HG03442 (cell line): Measurements from ENCODE around the gene GLIPR2.
"Not testable (repeated sequence)": the region's sequence is repeated elsewhere in the genome, so short reads cannot be mapped to it uniquely, and the experiment has no call there.

ENCODE experiments used
- ATAC-seq: cut with Tn5 transposase; IDR thresholded peaks from one replicate; pipeline ENCODE4 v1.9.1; 2021; ENCODE audit warnings: mild to moderate bottlenecking, moderate library complexity; ENCODE audit not compliant: unreplicated experiment

Gene GLIPR2

GRCh38 chr9:36143245-36143641 is 6.7 kb downstream of the GLIPR2 start:
- no peak for ATAC-seq

GRCh38 chr9:36144309-36145232 is 8.0 kb downstream of the GLIPR2 start:
- ATAC-seq, result no peak

GRCh38 chr9:36145970-36146369 is 9.4 kb downstream of the GLIPR2 start:
- no peak for ATAC-seq

- no peak for ATAC-seq
Measured at GRCh38 chr9:36146651-36147050, 10.1 kb downstream of the GLIPR2 start.

- ATAC-seq, result no peak
Measured at GRCh38 chr9:36147441-36148175, 11.1 kb downstream of the GLIPR2 start.

- peak; percentile 47 for ATAC-seq
Measured at GRCh38 chr9:36148311-36149051, 11.9 kb downstream of the GLIPR2 start.

GRCh38 chr9:36149197-36149596 is 12.7 kb downstream of the GLIPR2 start:
- ATAC-seq, result no peak

GRCh38 chr9:36150574-36151315 is 14.2 kb downstream of the GLIPR2 start:
- no peak for ATAC-seq

GRCh38 chr9:36151316-36152210 is 15.0 kb downstream of the GLIPR2 start:
- peak; percentile 66 for ATAC-seq

- ATAC-seq, result no peak
Measured at GRCh38 chr9:36152741-36153438, 16.4 kb downstream of the GLIPR2 start.

GRCh38 chr9:36153746-36154145 is 17.2 kb downstream of the GLIPR2 start:
- no peak for ATAC-seq

- no peak for ATAC-seq
Measured at GRCh38 chr9:36154331-36154952, 17.9 kb downstream of the GLIPR2 start.

GRCh38 chr9:36156116-36156515 is 19.6 kb downstream of the GLIPR2 start:
- ATAC-seq, result no peak

- ATAC-seq, result no peak
Measured at GRCh38 chr9:36158122-36158521, 21.6 kb downstream of the GLIPR2 start.

- no peak for ATAC-seq
Measured at GRCh38 chr9:36158917-36159316, 22.4 kb downstream of the GLIPR2 start.

GRCh38 chr9:36159509-36159908 is 23.0 kb downstream of the GLIPR2 start:
- not testable (repeated sequence) for ATAC-seq

- ATAC-seq, result not testable (repeated sequence)
Measured at GRCh38 chr9:36160126-36160525, 23.6 kb downstream of the GLIPR2 start.

- ATAC-seq, result no peak
Measured at GRCh38 chr9:36161187-36161586, 24.7 kb downstream of the GLIPR2 start.
